Stomach (tissue), 4 donors: ENCODE data around the gene SPAG16.

Experiments
- POLR2A ChIP-seq, 4 donors: fragments of 450-650 bp; IDR thresholded peaks; one replicate each; pipeline ENCODE4 v1.6.1; 2016; ENCODE audit warnings: antibody characterized with exemption in 4 of 4, control low read depth in 2 of 4, mild to moderate bottlenecking in 1 of 4, moderate library complexity in 1 of 4
- POLR2AphosphoS5 ChIP-seq, 3 donors: sonication (generic); formaldehyde crosslinking; IDR thresholded peaks; one replicate each; pipeline ENCODE4 v1.6.1; 2016; ENCODE audit warnings: antibody characterized with exemption in 3 of 3
- TF ChIP-seq, protein P1 (sequence below), 7 experiments: fragments of 450-650 bp in 4 of 7; fragments of 200-600 bp in 3 of 7; sonication (generic) in 3 of 7; IDR thresholded peaks; one replicate each; pipeline ENCODE4 v1.5.1; 2016 to 2019; ENCODE audit warnings: antibody characterized with exemption in 7 of 7, control low read depth in 2 of 7, mild to moderate bottlenecking in 1 of 7

DNA sequence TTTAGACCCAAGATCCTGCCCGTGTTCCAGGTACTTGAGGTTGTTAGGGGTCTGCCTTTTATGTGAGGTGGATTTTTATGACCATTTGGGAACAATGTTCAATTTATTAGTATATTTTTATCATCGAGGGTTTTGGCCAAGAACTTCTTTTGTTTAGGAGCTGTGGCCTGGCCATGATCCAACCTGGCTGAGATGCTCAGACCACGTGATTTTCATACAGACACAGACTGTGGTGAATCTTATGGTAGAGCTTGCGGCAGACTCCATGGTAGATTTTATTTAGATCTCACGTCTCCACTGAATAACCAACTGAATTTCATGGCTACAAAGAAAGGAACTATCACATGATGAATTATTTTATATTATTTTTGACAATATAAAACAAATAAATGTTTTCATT lies 721.1 kb downstream of the SPAG16 start:
- TF ChIP-seq, protein P1, sequence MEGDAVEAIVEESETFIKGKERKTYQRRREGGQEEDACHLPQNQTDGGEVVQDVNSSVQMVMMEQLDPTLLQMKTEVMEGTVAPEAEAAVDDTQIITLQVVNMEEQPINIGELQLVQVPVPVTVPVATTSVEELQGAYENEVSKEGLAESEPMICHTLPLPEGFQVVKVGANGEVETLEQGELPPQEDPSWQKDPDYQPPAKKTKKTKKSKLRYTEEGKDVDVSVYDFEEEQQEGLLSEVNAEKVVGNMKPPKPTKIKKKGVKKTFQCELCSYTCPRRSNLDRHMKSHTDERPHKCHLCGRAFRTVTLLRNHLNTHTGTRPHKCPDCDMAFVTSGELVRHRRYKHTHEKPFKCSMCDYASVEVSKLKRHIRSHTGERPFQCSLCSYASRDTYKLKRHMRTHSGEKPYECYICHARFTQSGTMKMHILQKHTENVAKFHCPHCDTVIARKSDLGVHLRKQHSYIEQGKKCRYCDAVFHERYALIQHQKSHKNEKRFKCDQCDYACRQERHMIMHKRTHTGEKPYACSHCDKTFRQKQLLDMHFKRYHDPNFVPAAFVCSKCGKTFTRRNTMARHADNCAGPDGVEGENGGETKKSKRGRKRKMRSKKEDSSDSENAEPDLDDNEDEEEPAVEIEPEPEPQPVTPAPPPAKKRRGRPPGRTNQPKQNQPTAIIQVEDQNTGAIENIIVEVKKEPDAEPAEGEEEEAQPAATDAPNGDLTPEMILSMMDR (IDR thresholded peaks at IDR 0.05), result no peak
- TF ChIP-seq POLR2A (IDR thresholded peaks at IDR 0.05), result no peak
- no peak for TF ChIP-seq POLR2AphosphoS5 (IDR thresholded peaks at IDR 0.05)
